Caki2 (cell line): Measurements from ENCODE around the gene USP32. TPM values are rescaled to one million over a fixed set of nuclear protein-coding genes. Genes with fewer than 3 reads are reported as not detected.
"Not testable (repeated sequence)": the region's sequence is repeated elsewhere in the genome, so short reads cannot be mapped to it uniquely, and the experiment has no call there.

Source experiments
- DNase-seq: peaks from one replicate; pipeline ENCODE4 v3.0.0-alpha.2; 2015; ENCODE audit warnings: low read depth
- in situ Hi-C: cut with HindIII; loops from 2 replicates; pipeline ENCODE4 v1.10.0; 2016; ENCODE audit warnings: low sequenced_read_pairs, low pct_unique_long_range_greater_than_20kb, mixed read lengths
- total RNA-seq: library from RNA; depleted of rRNA; stranded (reverse); fragments of >200 nt; shearing (Covaris generic); gene quantifications from 2 replicates; pipeline ENCODE4 v1.2.3, GENCODE V29; 2014; ENCODE audit warnings: low replicate concordance

USP32 gene
- total RNA-seq, 1 experiment from 2014 or later: 17.2 TPM

DNA sequence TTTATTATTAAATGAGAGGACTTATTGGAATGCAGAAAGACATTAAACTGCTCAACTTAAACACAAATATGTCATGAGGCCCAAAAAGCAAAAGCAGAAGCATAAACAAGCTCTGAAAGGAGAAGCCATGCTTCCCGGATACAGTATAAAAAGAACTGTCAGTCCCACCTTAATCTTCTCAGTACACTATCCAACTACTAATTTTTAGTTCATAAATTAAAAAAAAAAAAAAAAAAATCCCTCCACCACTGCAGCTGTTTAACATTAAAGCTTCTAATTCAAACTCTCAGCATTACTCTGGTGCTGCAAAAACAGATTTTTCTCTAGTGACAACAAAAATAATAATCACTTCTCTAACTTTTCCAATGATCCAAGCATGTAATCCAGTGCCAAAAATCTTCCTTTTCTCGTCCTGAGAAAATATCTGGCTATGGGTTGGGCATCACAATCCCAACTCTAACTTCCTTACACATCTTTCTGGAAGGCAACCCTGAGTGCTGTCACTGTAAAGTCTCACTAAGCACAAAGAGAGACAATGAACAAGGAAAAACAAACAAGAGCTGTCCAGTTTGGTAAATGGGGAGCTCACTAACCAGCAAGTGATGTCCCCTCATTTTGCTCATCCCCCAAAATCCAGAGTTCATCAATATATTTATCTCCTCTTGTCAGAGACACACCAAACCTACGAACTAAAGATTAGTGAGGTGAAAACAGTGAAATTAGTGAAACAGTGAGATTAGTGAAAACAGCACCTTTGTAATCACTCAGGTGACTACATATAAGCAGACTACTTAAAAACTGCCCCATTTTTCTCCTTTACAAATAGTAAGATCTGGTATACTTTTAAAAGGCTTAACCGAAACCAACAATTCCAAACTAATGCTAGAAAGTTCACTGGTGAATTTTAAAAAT is 5.5 kb downstream of the USP32 start:
- in situ Hi-C loops: no loop called here
- DNase-seq: no peak

DNA sequence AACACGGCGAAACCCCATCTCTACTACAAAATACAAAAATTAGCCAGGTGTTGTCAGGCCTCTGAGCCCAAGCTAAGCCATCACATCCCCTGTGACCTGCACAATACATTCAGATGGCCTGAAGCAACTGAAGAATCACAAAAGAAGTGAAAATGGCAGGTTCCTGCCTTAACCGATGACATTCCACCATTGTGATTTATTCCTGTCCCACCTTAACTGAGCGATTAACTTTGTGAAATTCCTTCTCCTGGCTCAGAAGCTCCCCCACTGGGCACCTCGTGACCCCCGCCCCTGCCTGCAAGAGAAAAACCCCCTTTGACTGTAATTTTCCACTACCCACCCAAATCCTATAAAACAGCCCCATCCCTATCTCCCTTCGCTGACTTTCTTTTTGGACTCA is 7.0 kb downstream of the USP32 start:
- DNase-seq, in situ Hi-C loops: not testable (repeated sequence)

DNA sequence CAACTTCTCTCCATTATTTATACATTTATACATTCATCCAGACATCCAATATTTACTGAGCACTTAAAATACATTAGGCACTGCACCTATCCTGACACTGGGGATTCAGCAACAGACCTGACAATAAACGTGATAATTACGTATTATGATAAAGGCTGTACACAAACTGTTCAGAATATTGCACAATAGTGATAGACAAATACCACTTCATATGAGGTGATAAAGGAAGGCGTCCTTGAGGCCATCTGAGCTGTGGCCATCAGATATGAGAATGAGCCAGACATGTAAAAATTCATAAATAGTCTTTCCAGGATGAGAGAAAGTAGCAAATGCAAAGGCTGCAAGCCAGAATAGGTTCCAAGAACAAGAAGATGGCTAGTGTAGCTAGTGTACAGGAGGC is 8.6 kb downstream of the USP32 start:
- no peak for DNase-seq
- in situ Hi-C loops: no loop called here

DNA sequence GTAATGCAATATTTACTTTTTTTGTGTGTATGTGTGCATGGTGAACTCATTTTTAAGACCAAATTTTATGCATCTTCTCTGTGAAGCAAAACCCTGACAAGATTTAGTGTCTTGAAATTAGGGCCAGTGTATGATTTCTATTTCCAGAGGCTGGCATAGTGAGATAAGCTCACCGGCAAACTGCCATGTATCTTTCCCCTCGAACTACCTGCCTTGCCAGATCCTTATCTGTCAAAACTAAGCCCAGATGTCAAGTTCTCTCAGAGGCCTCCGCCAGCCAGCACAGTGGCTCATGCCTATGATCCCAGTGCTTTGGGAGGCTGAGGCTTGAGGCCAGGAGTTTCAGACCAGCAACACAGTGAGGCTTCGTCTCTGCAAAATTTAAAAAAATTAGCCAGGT is 10.0 kb downstream of the USP32 start:
- in situ Hi-C loops: no loop called here
- no peak for DNase-seq

DNA sequence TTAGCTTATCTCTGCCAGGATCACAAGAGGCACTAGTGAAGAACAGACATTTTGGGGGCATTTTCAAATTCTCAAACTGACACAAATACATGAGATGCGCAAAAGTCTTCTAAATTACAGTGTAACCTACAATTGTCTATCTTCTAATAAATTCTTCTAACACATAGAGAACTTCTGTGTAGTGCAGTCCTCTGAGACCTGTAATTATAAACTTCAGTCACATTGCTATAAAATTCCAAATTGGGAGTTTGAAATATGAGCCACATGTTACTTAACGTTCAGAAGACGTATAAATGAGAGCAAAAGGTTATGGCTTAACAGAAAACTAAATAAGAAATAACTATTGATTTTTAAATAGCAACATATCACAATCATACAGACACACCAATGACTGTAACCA is 12.5 kb downstream of the USP32 start:
- DNase-seq, in situ Hi-C loops: not testable (repeated sequence)

DNA sequence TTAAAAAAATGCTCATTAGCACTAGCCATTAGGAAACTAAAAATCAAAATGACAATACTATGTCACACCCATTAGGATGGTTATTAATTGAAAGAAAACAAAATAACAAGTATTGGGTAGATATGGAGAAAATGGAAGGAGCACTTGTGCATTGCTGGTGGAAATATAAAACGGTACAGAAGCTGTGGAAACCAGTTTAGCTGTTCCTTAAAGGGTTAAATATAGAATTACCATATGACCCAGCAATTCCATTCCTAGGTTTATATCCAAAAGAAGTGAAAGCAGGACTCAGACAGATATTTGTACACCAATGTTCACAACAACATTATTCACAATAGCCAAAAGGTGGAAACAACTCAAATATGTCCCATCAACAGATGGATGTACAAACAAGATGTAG is 13.7 kb downstream of the USP32 start:
- in situ Hi-C loops, DNase-seq: not testable (repeated sequence)

DNA sequence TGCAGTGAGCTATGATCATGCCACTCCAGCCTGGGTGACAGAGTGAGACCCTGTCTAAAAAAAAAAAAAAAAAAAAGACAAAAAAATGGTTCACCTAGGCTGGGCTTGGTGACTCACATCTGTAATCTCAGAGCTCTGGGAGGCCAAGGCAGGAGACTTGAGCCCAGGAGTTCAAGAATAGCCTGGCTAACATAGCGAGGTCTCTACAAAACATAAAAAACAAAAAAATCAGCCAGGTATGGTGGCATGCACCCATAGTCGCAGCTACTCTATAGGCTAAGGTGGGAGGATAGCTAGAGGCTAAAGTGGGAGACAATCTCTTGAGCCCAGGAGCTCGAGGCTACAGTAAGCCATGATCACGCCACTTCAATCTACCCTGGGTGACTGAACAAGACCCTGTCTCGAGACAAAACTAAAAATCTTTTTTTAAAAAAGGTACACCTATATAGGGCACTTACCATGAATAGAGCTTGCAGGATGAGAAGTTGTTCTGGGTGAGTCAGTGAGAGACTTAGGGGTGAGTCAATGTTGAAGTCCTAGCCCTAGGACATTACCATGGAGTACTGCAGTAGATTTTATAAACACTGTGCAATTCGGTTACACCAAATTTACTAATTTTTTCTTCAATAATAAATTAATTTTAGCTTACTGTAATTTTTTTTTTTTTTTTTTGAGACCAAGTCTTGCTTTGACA is 19.0 kb downstream of the USP32 start:
- in situ Hi-C loops: no loop called here
- DNase-seq: peak; percentile 15

DNA sequence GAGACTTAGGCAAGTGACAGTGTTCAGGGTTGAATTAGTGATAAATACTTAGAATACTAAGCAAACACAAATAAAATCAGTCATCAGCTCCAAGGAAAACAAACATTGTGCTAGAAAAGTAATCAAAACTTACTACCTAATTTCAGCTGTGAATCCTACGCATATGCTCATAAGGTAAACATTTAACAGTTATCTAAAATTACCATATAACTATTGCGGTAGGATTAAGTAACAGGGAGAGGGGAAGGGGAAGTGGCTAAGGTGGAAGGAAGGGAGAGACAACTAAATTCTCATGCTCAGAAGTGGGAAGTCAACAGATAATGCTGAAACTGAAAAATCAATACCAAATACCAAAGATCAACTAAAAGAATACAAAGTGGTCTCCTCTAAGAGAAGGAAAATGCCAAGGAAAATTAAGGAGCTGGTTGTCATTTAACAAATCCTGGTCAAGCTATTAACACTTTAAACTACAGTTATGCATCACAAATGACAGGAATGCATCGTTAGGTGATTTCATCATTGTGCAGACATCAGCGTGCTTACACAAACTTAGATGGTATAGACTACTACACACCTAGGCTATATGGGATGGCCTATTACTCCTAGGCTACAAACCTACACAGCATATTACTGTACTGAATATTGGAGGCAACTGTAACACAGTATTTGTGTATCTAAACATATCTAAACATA is 20.0 kb downstream of the USP32 start:
- no peak for DNase-seq
- in situ Hi-C loops: no loop called here

DNA sequence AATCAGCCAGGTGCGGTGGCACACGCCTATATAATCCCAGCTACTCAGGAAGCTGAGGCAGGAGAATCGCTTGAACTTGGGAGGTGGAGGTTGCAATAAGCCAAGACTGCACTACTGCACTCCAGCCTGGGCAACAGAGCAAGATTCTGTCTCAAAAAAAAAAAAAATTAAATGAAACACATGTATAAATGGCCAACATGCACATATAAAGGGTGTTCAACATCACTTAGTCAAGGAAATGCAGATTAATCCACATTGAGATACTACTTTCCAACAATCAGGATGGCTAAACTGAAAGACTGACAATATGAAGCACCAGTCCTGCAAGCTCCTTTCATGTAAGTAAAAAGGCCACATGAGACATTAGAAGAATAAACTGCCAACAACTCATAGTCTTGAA is 20.5 kb downstream of the USP32 start:
- no peak for DNase-seq
- in situ Hi-C loops: no loop called here

DNA sequence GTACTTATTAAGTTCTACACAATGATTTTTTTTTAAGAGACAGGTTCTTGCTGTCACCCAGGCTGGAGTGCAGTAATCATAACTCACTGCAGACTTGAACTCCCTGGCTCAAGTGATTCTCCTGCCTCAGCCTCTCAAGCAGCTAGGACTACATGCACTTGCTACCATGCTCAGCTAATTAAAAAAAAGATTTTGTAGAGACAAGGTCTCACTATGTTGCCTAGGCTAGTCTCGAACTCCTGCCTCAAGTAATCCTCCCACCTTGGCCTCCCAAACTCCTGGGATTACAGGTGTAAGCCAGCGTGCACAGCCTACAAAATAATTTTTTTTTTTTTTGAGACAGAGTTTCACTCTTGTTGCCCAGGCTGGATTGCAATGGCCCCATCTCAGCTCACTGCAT is 22.2 kb downstream of the USP32 start:
- DNase-seq: no peak
- in situ Hi-C loops: no loop called here

DNA sequence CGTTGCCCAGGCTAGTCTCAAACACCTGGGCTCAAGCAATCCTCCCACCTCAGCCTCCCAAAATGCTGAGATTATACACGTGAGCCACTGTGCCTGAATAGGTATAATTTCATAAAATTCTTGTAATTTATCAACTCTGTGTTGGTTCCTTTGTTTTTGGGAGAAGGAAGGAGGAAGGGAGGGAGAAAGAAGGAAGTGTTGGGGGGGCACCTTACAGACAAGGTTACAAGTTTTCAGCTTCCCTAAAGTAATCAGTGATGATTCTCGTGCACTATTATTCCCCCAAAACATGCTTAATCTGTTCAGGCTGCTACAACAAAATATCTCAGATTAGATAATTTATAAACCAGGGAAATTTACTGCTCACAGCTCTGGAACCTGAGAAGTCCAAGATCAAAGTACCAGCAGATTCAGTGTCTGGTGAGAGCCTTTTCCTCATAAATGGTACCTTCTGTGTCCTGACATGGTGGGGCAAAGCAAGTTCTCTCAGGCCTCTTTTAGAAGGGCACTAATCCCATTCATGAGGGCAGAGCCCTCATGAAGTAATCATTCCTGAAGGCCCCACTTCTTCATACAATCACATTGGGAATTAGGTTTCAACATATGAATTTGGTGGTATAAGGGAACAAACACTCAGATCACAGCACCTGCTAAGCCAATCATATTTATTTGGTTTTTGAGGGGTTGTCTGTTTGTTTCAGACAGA is 28.1 kb downstream of the USP32 start:
- in situ Hi-C loops: no loop called here

DNA sequence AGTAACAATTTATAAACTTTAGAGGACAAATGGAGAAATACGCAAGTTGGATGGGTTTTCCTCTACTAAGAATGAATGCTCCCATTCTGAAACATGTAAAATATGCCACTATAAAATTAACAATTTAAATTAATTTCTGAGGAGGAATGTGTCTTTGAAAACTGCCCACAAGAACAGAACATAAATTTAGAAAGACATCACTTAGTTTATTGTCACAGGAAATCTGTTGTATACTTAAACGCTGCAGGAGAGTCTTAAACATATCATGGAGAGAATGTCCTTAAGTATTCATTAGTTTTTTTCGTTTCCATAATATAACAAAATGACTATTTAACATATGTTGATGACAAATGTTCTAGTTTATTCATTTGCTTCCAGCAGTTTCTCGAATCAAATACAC is 29.6 kb downstream of the USP32 start:
- in situ Hi-C loops: no loop called here
- DNase-seq: no peak

More for the DNA sequence above, 28.1 kb downstream of the USP32 start:
- DNase-seq: no peak

DNA sequence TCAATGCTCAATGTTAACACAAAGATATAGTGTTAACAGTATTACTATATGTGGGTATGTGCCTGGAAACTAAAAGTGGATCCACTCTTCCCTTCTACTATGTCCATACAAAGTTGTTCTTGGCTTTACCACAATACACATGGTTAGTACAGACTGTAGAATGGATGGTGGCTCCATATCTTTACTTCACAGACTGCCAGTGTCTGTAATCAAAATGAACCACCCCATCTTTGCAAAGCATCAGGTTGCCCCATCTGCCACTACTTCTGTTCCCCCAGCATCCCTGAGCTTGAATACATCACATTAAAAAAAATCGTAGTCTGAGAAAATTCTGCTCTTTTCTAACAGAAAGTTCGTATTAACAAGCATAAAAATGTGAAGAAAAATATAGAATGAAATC is 30.0 kb downstream of the USP32 start:
- in situ Hi-C loops: no loop called here
- DNase-seq: no peak

DNA sequence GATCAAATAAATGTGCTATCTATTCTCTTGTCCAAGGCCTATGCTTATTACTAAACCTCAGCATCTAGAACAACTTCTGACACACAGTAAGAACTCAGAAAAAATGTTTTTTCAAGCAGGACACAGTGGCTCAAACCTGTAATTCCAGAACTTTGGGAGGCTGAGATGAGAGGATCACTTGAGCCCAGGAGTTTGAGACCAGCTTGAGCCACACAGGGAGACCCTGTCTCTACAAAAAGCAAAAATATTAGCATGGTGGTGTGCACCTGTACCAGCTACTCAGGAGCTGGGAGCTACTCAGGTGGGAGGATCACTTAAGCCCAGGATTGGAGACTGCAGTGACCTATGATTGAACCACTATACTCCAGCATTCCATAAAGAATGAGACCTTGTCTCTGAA is 32.5 kb downstream of the USP32 start:
- DNase-seq: no peak
- in situ Hi-C loops: no loop called here

DNA sequence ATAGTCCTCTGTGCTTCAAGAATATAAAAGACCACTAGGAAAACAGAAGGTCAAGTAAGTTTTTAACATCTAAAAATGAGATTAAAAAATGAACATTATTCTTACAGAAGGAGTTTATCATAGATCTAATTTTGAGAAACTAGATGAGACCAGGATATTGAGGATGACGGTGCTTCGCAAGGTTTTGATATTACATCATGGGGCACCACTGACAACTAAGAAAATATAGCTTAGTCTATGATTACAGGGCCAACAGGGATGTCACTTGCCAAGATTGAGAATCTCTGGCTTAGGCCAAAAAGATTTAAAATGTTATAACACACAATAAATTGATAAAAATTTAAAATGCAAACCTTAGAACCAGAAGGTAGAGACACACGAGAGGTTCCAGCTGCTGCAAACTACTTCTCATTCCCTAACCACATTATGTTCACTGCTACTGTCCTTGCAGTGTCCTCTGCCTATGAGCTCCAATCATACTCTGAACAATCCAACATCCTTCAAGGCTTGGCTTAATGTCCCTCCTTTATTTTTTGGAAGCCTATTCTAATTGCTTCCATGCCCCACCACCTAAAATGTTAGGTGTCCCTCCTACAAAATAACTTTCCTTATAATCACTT is 33.2 kb downstream of the USP32 start:
- no peak for DNase-seq
- in situ Hi-C loops: no loop called here

DNA sequence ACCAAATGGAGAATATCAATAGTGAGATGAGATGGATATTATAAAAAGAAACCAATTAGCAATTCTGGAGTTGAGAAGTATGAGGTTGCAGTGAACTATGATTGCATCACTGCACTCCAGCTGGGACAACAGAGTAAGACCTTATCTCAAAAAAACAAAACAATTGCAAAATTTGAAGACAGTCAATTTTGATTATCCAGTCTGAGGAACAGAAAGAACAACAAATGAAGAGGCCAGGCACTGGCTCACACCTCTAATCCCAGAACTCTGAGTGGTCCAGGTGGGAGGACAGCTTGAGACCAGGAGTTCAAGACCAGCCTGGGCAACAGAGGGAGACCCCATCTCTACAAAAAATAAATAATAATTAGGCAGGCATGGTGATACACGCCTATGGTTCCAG is 35.0 kb downstream of the USP32 start:
- in situ Hi-C loops: no loop called here

DNA sequence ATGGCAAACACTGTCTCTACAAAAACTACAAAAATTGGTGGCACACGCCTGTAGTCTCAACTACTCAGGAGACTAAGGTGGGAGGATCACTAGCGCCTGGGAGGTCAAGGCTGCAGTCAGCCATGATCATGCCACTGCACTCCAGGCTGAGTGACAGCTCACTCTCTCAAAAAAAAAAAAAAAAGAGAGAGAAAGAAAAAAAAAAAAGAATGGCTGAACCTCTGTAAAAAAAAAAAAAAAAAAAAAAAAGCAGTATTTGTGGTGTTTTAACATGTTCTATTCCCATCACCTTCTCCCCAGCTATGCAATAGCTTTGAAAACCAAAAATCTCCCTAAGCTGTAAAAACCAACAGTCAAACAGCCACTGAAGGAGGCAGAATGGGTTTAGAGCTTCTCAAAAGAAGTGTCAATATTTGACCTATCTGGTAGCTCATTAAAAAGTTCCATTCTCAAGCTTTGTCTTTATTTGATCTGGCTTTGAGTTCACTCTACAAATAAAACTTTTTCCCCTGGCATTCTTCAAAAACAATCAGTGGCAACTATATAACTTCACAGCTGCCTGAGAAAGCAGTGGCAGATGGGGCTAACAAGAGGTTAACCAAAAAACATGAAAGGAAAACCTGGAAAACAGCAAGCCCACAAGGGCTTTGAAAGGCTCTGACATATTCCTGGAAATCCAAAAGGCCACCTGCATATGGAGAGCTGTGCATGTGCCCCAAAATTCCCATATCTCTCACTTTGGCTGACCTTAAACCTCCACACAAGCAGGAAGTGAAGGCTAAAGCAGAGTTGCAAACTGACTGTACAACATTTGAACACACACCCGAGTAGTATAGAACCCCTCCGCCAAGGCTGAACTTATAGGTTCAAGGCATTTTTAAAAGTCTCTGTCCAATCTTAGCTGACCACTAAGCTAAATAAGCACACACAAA is 36.0 kb downstream of the USP32 start:
- DNase-seq: no peak
- in situ Hi-C loops: no loop called here

More for the DNA sequence above, 35.0 kb downstream of the USP32 start:
- no peak for DNase-seq
